DMS53 treated with DMSO at 0.1 percent for 48 hours (cell line): ENCODE data around the gene EYA2.

Experiments
- DNase-seq: peaks from one replicate; lab custom pipeline; 2025; ENCODE audit not compliant: unreplicated experiment; lab: John Stamatoyannopoulos, UW

The EYA2 gene

DNA sequence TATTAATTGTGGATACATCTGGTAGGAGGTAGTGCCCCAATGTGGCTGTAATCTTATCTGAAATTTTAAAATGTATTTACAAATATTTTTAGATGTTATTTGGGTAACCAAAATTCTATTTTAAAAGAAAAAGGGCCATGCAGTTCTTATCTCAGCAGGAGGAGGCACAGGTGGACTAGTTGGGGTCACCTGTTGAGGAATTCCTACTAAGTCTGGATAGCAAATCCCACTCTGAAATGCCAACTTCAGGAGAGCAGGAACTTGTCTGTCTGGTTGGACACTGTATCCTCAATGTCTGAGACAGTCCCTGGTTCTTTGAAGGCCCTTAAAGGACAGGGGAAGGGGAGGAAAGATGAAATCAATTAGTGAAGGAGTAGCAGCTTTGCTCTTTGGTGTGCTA, 82.6 kb downstream of the EYA2 start:
- no peak for DNase-seq

DNA sequence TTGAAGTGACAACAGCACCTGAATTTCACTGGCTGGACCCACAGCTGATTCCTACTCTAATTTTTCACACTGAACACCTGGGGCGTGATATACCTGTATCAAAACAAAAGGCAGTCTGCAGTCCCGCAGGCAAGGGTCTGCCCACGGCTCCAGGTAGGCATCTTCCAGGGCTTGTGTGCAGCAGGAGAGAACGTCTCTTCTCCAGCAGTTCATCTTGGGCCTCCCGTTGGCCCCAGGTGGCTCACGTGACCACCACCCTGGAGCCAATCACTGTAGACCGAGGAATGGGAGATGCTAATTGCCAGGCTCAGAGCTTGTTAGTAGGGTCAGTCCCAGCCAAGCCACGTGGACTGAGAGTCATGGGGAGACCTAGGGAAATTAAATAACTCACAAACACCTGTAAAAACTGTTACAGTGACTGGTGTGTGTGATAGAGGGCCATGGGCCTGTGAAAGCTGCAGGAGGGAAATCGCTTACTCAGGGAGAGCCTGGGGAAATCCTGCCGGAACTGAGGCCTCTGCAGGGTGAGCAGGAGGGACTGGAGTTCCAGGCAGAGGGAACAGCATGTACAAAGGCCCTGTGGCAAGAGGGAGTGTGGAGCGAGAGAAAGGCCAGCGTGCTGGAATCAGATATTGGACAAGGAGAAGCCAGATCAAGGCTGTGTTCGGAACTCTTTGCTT, 83.4 kb downstream of the EYA2 start:
- no peak for DNase-seq

DNA sequence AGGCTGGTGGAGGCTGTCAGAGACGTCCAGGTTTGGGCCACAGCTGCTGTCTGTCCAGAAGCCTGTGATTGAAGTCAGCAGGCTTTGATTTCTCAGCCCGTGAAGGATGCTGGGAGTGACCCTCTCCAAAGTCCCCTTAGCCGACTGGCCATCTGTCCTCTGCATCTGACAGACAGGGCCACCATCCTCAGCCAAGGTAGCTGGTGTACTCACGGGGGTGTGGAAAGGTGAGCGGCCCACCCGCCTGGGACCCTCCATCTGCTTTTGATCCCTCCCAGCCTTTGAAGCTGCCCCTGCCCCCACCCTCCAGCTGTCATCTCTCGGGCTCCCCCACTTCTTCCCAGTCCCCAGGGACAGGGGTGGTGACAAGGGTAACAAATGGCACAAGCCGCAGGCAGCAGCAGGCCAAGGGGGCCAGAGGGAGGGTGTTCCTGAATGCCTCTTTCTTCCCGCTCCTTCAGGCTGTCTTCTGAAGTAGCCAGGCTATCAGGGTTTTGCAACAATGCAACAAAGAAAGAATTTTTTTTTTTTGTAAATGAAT, 84.4 kb downstream of the EYA2 start:
- no peak for DNase-seq

DNA sequence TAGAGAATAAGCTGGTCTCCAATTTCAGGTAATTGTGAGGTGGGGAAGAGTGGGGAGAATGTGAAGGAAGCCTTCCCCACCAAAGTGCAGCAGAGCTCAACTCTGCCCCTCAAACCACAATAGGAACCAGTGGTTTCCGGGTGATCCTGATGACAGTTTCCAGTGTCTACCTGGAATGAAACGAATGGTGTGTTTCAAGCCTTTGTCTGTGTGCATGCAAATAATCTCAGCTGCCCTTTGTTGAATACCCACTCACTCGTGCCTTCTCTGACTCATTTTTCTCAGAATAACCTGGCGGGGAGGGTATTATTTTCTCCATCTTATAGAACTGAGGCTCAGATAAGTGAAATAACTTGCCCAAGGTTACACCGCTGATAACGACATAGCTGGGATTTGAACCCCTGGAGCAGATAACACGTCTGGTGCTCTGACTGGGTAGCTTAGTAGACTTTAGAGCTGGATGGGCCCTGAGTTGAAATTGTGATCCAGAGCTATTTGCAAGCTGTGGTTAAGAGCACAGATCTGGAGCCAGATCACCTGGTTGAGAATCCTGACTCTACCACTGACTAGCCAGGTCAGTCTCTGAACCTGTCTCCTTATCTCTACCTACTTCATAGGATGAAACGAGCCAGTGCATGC, 85.1 kb downstream of the EYA2 start:
- no peak for DNase-seq

DNA sequence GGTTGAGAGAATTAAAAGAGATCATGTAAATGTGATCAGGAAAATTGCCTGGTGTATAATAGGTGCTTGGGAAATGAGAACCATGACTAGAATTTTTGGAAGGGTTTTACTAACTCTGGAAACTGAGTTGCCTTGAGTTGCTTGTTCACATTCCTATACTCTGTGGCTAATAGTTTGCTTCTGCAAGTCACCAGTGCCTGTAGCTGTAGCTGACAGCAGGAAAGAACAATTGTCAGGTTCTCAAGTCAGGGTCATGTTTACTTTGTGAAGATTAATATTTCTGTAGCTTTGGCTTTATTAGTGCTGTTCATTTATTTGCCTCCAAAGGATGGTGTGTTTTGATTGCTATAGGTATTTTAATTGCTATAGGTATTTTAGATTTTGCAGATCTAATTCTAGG, 86.5 kb downstream of the EYA2 start:
- no peak for DNase-seq

DNA sequence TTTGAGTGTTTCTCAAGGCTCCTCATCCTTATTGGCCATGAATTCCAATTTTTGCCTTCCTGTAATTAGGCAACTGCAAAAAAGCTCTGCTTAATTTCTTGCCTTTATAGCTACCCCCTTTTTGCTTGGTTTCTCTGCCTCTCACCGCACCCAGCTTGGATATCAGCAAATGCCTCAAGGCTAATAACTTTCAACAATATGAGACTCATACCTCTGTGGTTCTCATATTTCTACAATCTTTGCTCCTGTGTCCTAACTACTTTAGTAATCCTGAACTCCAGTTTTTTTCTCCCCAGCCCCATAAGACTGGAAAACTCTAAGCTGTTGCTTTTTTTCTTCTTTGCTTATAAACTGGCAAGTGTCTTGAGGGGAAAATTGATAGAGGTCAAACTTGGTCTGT, 88.8 kb downstream of the EYA2 start:
- no peak for DNase-seq

DNA sequence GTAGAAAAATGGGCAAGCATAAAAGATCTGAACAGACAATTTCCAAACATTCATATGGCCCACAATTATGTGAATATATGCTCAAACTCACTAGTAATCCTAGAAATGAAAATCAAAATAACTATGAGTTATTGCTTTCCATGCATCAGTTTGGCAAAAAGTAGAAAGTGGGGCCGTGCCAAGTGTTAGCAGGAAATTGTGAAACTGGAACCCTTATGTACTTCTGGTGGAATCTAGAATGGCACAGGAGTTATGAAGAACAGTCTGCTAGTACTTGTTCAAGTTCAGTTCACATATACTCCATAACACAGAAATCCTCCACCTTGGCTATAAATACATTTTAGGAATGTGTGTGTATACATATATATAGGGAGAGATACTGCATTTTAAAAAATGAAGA, 89.8 kb downstream of the EYA2 start:
- no peak for DNase-seq

DNA sequence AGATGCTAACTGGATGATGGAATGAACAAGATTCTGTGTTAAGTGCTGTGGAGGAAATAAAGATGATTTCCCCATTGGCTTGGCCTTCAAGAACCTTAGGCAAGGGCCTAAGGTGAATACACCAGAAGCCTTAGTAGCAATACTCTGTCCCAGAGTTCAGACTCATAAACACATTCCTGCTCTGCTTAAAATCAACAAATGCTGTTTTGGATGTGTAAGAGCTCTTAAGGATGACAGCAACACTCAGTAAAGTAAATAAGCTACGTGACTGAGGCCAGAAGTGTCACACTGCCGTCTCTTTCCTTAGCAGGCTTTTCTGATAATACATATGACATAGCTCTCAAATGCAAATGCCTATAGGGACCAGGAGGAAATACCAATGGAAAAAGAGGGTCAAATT, 90.6 kb downstream of the EYA2 start:
- DNase-seq, result peak; percentile 86

DNA sequence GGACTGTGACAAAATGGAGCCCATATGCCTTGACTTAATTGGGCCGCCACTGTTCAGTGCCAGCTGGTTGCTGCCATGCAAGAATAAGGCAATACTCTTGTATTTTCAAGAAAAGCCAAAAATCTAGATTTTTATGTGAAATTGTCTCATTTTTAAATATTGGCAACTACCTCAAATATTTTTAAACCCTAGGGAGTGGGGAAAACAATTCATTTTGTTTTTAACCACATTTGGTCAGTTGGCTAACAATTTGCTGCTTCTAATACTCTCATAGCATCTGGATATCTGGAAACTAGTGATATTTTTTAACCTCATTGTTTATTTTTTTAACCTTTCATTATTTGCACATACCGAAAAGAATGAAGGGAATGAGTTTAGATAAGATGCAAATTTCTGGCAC, 91.0 kb downstream of the EYA2 start:
- DNase-seq, result no peak

DNA sequence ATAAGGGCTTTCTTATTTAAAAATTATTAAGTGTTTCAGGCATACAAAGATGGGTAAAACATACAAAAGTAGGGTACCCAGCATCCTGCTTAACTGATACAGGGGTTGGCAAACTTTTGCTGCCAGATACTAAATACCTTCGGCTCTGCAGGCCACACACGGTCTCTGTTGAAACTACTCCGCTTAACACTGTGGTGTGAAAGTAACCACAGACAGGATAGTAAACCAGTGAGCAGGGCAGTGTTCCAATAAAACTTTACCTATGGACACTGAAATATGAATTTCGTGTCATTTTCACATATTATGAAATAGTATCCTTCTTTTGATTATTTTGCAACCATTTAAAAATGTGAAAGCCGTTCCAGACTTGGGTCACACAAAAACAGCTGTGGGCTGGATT, 92.4 kb downstream of the EYA2 start:
- no peak for DNase-seq

DNA sequence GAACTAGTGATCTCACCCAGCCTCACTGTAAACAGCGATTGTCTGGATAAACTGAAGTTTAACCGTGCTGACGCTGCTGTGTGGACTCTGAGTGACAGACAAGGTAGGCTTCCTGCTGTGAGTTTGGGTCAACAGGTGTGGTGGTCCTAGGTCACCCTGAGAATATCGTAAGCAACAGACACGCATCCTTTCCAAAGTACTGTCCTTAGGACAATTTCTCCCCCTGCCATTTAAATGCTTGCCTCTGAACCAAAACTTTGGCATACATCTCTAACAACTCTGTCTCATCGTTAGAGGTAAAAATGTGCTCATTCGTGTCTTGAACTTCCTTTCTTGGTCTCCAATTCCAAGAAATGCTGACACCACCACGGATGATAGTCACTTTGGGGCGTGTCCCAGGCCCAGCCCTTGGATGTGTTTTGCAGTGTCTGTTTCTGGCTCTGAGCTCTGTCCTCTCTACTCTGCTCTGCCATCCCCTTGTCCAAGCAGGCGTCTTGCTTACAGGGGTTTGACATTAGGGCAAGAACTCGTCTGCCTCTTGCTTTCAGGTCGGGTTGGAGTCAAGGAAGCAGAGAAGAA, 95.5 kb downstream of the EYA2 start:
- DNase-seq, result no peak

DNA sequence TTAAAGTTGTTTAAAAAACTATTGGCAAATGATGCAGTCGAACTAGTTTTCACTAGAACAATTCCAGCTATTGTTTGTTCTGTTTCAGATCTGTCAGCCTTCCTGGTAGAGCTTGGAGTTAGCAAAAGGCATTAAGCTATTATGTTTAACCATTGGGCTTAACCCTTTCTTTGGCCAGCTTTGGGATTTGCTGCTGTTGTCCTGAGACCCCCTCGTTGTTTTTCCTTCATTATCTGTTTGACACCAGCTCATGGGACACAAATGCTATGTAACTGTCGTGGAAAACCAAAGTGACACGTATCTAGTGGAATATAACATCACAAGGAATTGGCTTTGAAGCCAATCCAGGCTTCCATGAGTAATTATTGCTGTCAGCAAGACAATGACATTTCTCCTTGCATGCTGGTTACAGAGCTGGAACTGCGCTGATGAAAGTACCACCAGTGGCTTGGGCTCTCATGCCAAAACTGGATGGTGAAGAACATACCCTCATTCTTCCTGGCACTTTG, 96.0 kb downstream of the EYA2 start:
- no peak for DNase-seq

DNA sequence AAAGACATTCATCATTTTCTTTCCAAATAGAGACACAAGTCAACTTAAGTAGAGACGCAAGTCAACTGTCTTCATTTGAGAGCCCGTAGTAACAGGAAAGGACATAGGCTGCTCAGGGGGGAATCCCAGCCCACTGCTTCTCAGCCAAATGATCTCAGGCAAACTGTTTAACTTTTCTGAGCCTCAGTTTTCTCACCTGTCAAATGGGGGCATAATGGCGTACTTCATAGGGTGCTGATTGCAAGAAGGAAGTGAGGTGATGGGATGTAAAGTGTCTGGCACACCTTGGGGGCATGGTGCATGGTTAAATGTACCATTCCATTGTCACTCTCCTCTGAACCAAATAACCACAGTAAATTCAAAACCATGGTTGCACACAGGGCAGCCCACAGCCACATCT, 96.5 kb downstream of the EYA2 start:
- DNase-seq, result no peak

DNA sequence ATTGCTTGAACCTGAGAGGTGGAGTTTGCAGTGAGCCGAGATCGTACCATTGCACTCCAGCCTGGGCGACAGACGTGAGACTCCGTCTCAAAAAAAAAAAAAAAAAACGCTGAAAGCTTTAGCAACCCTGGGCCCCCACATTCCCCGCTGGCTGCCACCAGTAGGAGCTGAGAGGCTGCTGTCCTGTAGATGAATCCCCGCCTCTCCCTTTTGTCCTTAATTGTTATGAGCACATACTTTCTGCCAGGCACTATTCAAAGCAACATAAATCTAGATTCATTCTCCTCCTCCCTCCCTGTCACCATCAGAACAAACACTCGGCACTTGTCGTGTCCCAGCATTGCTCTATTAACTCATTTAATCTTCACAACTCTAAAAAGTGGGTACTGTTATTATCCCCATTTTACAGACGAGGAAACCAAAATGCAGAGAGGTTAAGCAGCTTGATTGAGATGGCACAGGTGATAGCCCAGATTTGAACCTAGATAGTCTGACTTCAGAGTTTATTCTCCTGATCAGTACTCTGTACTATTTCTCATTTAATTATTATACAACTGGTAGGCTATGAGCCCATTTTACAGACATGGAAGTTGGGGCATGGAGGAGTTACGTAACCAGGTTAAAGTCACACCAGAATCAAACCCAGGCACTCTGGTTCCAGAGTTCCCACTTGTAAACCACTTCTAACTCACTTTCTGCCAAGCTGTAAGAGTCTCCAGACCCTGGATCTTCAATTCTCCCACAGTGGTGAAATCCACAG, 97.4 kb downstream of the EYA2 start:
- DNase-seq, result no peak

DNA sequence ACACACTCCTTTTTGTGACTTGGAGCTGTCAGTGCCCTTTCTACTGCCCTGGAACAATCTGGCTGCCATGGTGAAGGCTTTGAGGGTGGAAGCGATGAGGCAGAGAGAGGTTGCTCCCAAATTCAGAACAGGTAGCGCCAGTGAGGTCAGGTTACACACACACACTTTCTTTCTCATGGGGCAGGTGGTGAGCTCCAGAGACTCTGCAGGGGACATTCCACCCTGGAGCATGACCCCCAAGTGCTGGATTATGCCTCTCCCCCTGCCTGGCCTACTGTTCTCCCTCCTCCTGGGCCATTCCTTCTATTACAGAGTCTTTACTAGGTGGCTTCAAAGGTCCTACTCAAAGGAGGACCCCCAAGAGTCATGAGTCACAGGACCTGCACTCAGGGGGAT, 98.0 kb downstream of the EYA2 start:
- no peak for DNase-seq

DNA sequence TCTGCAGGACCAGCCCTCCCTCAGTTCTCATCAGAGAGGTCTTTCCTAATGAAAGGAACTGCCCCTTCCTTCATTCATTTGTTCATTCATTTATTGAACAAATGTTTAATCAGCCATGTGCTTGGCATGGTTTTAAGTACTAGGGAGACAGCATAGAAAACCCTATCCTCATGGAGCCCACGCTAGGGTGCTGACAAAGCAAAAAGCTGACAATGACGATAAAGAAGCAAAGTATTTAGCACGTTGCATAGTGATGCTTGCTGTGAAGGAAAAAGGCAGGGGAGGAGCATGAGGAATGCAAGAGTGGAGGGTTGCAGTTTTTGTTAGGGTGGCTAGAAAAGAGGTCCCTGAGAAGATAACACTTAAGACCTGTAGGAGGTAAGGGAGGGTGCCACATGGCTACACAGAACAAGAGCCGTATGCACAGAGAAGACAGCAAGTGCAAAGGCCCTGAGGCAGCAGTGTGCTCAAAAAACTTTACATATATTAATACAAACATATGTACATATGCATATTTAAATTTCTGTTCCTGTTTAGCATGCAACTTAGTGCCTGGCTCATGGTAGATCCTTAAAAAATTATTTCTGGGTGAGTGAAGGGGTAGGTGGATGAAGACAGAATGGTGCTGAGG, 98.9 kb downstream of the EYA2 start:
- no peak for DNase-seq

DNA sequence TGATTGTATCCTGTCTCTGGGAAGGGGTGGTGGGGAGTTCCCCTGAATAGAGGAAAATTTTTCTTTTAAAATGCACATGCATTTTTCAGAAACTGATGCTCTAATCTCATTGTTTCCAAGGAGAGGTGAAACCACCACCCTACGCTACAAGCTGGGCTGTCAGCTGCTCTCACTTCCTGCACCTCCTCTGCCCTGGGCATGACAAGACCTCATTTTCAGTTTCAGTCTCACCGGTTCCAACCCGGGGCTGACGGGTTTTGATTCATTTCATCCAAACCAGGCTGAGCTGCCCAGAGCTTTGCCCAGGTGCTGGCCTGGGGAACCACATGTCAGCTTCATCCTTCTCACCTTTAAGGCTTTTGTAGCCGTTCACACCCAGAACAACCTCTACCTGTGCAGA, 99.7 kb downstream of the EYA2 start:
- DNase-seq, result no peak

DNA sequence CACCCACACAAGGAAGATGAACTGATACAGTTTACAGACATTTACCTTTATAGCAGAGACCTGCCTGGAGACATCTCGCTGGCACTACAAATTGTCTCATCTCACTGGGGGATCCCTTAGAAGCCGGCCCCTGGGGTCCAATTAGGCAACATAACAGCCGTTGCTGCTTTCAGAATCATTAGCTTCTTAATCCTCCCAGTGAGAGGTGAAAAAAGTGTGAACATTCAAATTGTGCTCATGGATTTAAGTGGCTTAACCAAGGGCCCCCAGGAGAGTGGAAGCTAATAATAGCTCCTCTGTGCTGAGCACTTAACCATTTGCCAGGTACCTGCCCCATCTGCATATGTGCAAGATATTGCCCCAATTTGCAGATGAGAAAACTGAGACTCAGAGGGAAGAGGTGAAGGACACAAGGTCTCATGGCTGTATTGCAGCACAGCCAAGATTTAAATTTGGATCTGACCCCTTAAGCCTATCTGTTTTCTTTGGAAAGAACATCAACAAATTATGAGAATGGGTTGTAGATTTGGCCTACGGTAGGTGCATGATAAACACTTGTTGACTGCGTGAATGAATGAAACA, 101.0 kb downstream of the EYA2 start:
- DNase-seq, result no peak

DNA sequence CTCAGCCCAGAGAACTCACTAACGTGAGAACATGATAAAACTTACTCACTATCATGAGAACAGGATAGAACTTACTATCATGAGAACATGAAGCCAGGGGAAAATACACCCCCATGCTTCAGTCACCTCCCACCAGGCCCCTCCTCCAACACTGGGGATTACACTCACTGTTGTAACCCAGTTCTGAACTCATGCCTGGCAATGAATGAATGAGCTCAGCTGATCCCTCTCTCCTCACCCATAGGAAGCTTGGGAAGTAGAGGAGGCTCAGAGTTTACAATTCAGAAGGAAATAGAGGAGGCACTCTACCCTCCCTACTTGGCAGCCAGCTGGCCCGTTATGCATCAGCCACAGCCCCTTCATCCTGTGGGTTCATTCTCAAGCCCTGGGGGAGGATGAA, 102.5 kb downstream of the EYA2 start:
- DNase-seq, result no peak

DNA sequence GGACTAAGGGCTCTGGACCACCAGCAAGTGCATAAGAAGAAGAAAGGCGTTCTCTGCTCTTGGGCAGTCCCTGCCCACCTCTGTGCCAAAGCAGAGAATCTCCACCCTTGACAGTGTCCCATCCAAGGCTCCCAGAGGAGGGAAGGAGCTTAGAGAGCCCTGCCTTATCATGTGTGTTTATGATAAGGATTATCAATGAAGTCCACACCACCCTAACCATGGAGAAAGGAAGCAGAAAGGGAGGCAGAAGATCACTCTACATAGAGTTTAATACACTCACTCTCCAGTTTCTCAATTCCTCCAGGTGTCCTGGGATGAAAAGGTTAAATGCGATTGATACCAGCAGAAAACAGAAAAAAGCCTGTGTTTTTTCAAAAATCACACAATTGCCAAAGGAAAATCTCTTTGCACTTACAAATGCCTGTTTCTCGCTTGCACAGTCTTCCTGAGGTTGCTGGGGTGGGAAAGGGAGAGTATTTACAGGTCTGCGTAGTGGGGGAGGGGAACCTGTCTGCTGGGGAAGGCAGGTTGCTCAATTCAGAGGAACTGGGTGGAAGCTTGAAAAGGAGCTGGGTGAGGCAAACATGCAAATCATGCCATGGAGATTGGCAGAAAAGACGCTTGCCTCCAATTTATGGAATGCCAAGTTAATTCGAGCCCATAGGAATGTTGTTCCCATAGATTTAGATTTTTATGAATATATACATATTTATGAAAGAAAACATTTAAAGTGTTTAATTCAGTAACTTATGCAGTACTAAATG, 104.0 kb downstream of the EYA2 start:
- peak; percentile 7 for DNase-seq
